ENCODE data around the gene TRIM31.
A peak's percentile ranks its signal among the peaks of the same experiment; 100 is the strongest.
"Not testable (repeated sequence)": the region's sequence is repeated elsewhere in the genome, so short reads cannot be mapped to it uniquely, and the experiment has no call there.

The TRIM31 gene

GRCh38 chr6:30127238-30128093 lies 14.6 kb upstream of the TRIM31 start:
- DNase-seq (ENCODE audit: low read depth) = no peak
- no peak overlapping the region for H3K4me3 ChIP-seq (ENCODE audit: low read length)
- no peak for TF ChIP-seq CTCF (conservative IDR thresholded peaks at IDR 0.05; ENCODE audit: low read length)

GRCh38 chr6:30122515-30122914 lies 9.6 kb upstream of the TRIM31 start:
- DNase-seq (ENCODE audit: low read depth) = peak; percentile 46
- TF ChIP-seq CTCF (conservative IDR thresholded peaks at IDR 0.05; ENCODE audit: low read length) = no peak
- H3K4me3 ChIP-seq (ENCODE audit: low read length) = no peak overlapping the region

GRCh38 chr6:30121446-30122366 lies 8.8 kb upstream of the TRIM31 start:
- TF ChIP-seq CTCF (conservative IDR thresholded peaks at IDR 0.05; ENCODE audit: low read length) = no peak
- no peak for DNase-seq (ENCODE audit: low read depth)
- no peak overlapping the region for H3K4me3 ChIP-seq (ENCODE audit: low read length)

GRCh38 chr6:30118691-30119090 lies 5.8 kb upstream of the TRIM31 start:
- H3K4me3 ChIP-seq (ENCODE audit: low read length) = not testable (repeated sequence)

GRCh38 chr6:30116724-30117123 lies 3.8 kb upstream of the TRIM31 start:
- peak; percentile 11; the same call in 1 of the 2 replicates for TF ChIP-seq CTCF (conservative IDR thresholded peaks at IDR 0.05; ENCODE audit: low read length)
- DNase-seq (ENCODE audit: low read depth) = no peak
- H3K4me3 ChIP-seq (ENCODE audit: low read length) = no peak overlapping the region

More at GRCh38 chr6:30118691-30119090, 5.8 kb upstream of the TRIM31 start:
- not testable (repeated sequence) for DNase-seq (ENCODE audit: low read depth)

GRCh38 chr6:30113841-30114240 lies 951 bp upstream of the TRIM31 start:
- no peak overlapping the region for H3K4me3 ChIP-seq (ENCODE audit: low read length)
- DNase-seq (ENCODE audit: low read depth) = no peak
- TF ChIP-seq CTCF (conservative IDR thresholded peaks at IDR 0.05; ENCODE audit: low read length) = no peak

GRCh38 chr6:30112402-30112994 lies 392 bp downstream of the TRIM31 start:
- TF ChIP-seq CTCF (conservative IDR thresholded peaks at IDR 0.05; ENCODE audit: low read length) = no peak

More at GRCh38 chr6:30112402-30112994, 392 bp downstream of the TRIM31 start:
- no peak overlapping the region for H3K4me3 ChIP-seq (ENCODE audit: low read length)
- no peak for DNase-seq (ENCODE audit: low read depth)

Data from AG10803 (cell line).